Stomach (tissue), 4 donors: Measurements from ENCODE around the gene ACAT2.

Source experiments
- EP300 ChIP-seq: sonication (generic); formaldehyde crosslinking; IDR thresholded peaks from one replicate; pipeline ENCODE4 v1.6.1; 2017; ENCODE audit warnings: antibody characterized with exemption
- POLR2A ChIP-seq, 4 donors: fragments of 450-650 bp; IDR thresholded peaks; one replicate each; pipeline ENCODE4 v1.6.1; 2016; ENCODE audit warnings: antibody characterized with exemption in 4 of 4, control low read depth in 2 of 4, mild to moderate bottlenecking in 1 of 4, moderate library complexity in 1 of 4
- POLR2AphosphoS5 ChIP-seq, 3 donors: sonication (generic); formaldehyde crosslinking; IDR thresholded peaks; one replicate each; pipeline ENCODE4 v1.6.1; 2016; ENCODE audit warnings: antibody characterized with exemption in 3 of 3
- TF ChIP-seq, protein P1 (sequence below), 7 experiments: fragments of 450-650 bp in 4 of 7; fragments of 200-600 bp in 3 of 7; sonication (generic) in 3 of 7; IDR thresholded peaks; one replicate each; pipeline ENCODE4 v1.5.1; 2016 to 2019; ENCODE audit warnings: antibody characterized with exemption in 7 of 7, control low read depth in 2 of 7, mild to moderate bottlenecking in 1 of 7

DNA sequence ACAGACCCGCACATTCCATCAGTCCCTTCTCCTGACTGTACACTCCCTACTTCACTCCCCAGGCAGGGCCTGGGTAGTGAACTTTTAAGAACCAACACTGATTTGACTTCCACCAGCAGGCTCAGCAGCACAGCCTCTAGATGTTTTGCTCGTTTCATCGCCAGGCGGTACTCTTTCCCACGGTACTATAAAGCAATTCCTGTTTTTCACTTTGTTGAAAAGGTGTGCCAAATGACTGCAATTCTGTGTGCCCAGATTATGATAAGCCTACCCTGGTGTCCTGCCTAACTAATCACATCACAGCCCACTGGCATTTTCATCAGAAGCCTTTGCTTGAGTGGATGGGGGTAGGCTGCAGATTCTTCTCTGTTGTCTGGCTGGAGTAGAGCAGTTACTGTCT lies 47.4 kb upstream of the ACAT2 start:
- no peak for TF ChIP-seq POLR2AphosphoS5 (IDR thresholded peaks at IDR 0.05)
- TF ChIP-seq, protein P1, sequence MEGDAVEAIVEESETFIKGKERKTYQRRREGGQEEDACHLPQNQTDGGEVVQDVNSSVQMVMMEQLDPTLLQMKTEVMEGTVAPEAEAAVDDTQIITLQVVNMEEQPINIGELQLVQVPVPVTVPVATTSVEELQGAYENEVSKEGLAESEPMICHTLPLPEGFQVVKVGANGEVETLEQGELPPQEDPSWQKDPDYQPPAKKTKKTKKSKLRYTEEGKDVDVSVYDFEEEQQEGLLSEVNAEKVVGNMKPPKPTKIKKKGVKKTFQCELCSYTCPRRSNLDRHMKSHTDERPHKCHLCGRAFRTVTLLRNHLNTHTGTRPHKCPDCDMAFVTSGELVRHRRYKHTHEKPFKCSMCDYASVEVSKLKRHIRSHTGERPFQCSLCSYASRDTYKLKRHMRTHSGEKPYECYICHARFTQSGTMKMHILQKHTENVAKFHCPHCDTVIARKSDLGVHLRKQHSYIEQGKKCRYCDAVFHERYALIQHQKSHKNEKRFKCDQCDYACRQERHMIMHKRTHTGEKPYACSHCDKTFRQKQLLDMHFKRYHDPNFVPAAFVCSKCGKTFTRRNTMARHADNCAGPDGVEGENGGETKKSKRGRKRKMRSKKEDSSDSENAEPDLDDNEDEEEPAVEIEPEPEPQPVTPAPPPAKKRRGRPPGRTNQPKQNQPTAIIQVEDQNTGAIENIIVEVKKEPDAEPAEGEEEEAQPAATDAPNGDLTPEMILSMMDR (IDR thresholded peaks at IDR 0.05) = no peak
- no peak for TF ChIP-seq EP300
- no peak for TF ChIP-seq POLR2A (IDR thresholded peaks at IDR 0.05)
